DND-41 (cell line): ENCODE measurements around the gene MRPL4.
A peak's percentile ranks its signal among the peaks of the same experiment; 100 is the strongest.

Experiments
- ATAC-seq: fragments of 200-7000 bp; cut with Tn5 transposase; 3 replicates; pipeline ENCODE4 v1.9.1; 2021; ENCODE audit warnings: low read depth; ENCODE audit not compliant: insufficient read depth
- DNase-seq: peaks from one replicate; pipeline ENCODE4 v3.0.0-alpha.2; 2020
- H2AFZ ChIP-seq: 2 replicates; pipeline ENCODE4 v1.6.0; 2012; ENCODE audit warnings: low read depth, low read length
- H3K27ac ChIP-seq: 2 replicates; pipeline ENCODE4 v1.5.1; 2012; ENCODE audit warnings: low read length, inconsistent platforms
- H3K27me3 ChIP-seq: fragments of 200-600 bp; sonication (generic); 2 replicates; pipeline ENCODE4 v1.6.0; 2012; ENCODE audit warnings: low read length, mild to moderate bottlenecking, inconsistent platforms; ENCODE audit not compliant: insufficient read depth, poor library complexity
- H3K36me3 ChIP-seq: 2 replicates; pipeline ENCODE4 v1.5.1; 2012; ENCODE audit warnings: low read length, inconsistent platforms; ENCODE audit not compliant: insufficient read depth
- H3K4me1 ChIP-seq: 2 replicates; pipeline ENCODE4 v1.5.1; 2012; ENCODE audit warnings: mild to moderate bottlenecking, low read length; ENCODE audit not compliant: insufficient read depth
- H3K4me2 ChIP-seq: 2 replicates; pipeline ENCODE4 v1.6.0; 2012; ENCODE audit warnings: mild to moderate bottlenecking, moderate library complexity, low read length, inconsistent platforms; ENCODE audit not compliant: insufficient read depth
- H3K4me3 ChIP-seq, 2 experiments: fragments of 200-600 bp in 1 of 2; shearing (Covaris generic) in 1 of 2; 2 replicates each; pipeline ENCODE4 v1.5.1; 2012 to 2016; ENCODE audit warnings: inconsistent platforms in 2 of 2, low read length in 2 of 2, mild to moderate bottlenecking in 2 of 2, low read depth in 1 of 2, moderate library complexity in 1 of 2
- H3K79me2 ChIP-seq: 2 replicates; pipeline ENCODE4 v1.6.0; 2012; ENCODE audit warnings: low read length, inconsistent platforms; ENCODE audit not compliant: insufficient read depth
- H3K9ac ChIP-seq: 2 replicates; pipeline ENCODE4 v1.6.0; 2012; ENCODE audit warnings: low read depth, mild to moderate bottlenecking, inconsistent platforms, low read length, moderate library complexity
- H3K9me3 ChIP-seq: 2 replicates; pipeline ENCODE4 v1.5.1; 2012; ENCODE audit warnings: low read length, moderate library complexity, mild to moderate bottlenecking, inconsistent platforms; ENCODE audit not compliant: insufficient read depth, severe bottlenecking
- H4K20me1 ChIP-seq: 2 replicates; pipeline ENCODE4 v1.6.0; 2012; ENCODE audit warnings: low read length; ENCODE audit not compliant: insufficient read depth
- CTCF ChIP-seq: IDR thresholded peaks from 2 replicates; pipeline ENCODE4 v1.5.1; 2012; ENCODE audit warnings: borderline replicate concordance, low read length, moderate library complexity, mild to moderate bottlenecking; ENCODE audit not compliant: poor library complexity, severe bottlenecking; ENCODE audit errors: extremely low read depth
- EZH2 ChIP-seq: IDR thresholded peaks from 3 replicates; pipeline ENCODE4 v1.6.1; 2012; ENCODE audit warnings: borderline replicate concordance, low read depth, mild to moderate bottlenecking, moderate library complexity, low read length, inconsistent platforms; ENCODE audit not compliant: severe bottlenecking

The MRPL4 gene

GRCh38 chr19:10256970-10257615 lies 5.1 kb downstream of the MRPL4 start:
- Histone ChIP-seq H3K4me2 (no peak overlapping the region), H3K4me3 (no peak overlapping the region), H3K9ac (no peak overlapping the region), H3K27me3 (no peaks in the 10 kb centered on the region), H2AFZ (no peak overlapping the region), H3K4me1 (peaks cover 19% of the 10 kb centered on the region), H4K20me1 (peaks cover 17% of the 10 kb centered on the region; the same call in 1 of the 2 replicates), H3K79me2 (peaks cover 23% of the 10 kb centered on the region), H3K36me3 (peaks cover 53% of the 10 kb centered on the region), H3K9me3 (no peaks in the 10 kb centered on the region), H3K27ac (no peak overlapping the region)
- ATAC-seq (no peak), DNase-seq (no peak)
- TF ChIP-seq EZH2 (no peak), CTCF (no peak)

GRCh38 chr19:10258080-10258710 lies 6.2 kb downstream of the MRPL4 start:
- Histone ChIP-seq H3K9ac (no peak overlapping the region), H3K4me3 (no peak overlapping the region), H3K79me2 (peaks cover 13% of the 10 kb centered on the region; the same call in 1 of the 2 replicates), H3K27ac (no peak overlapping the region), H3K4me1 (peaks cover 11% of the 10 kb centered on the region; the same call in 1 of the 2 replicates), H3K4me2 (no peak overlapping the region), H3K27me3 (no peaks in the 10 kb centered on the region), H3K9me3 (no peaks in the 10 kb centered on the region), H4K20me1 (peaks cover 12% of the 10 kb centered on the region; the same call in 1 of the 2 replicates), H3K36me3 (peaks cover 53% of the 10 kb centered on the region), H2AFZ (no peak overlapping the region)
- 0 out of 3 replicates have a peak, but pooled peaks have one; percentile 15 for ATAC-seq
- no peak for DNase-seq
- no peak for TF ChIP-seq EZH2
- no peak for TF ChIP-seq CTCF

GRCh38 chr19:10259162-10259905 lies 7.3 kb downstream of the MRPL4 start:
- TF ChIP-seq CTCF (peak; percentile 83), EZH2 (no peak)
- no peak overlapping the region for H3K27ac ChIP-seq
- peaks cover 44% of the 10 kb centered on the region for H3K36me3 ChIP-seq
- DNase-seq (peak; percentile 93), ATAC-seq (peak; percentile 85)
- H3K4me3 ChIP-seq, result no peak overlapping the region
- peaks cover 1% of the 10 kb centered on the region; the same call in 1 of the 2 replicates for H3K4me1 ChIP-seq
- no peak overlapping the region for H3K9ac ChIP-seq
- peaks cover 2% of the 10 kb centered on the region; the same call in 1 of the 2 replicates for H3K79me2 ChIP-seq
- H3K9me3 ChIP-seq, result no peaks in the 10 kb centered on the region
- H3K27me3 ChIP-seq, result no peaks in the 10 kb centered on the region
- no peak overlapping the region for H2AFZ ChIP-seq
- peaks cover 8% of the 10 kb centered on the region; the same call in 1 of the 2 replicates for H4K20me1 ChIP-seq
- no peak overlapping the region for H3K4me2 ChIP-seq
